IPS DF 6.9 (cell line): Measurements from ENCODE around the gene NEAT1.
A peak's percentile ranks its signal among the peaks of the same experiment; 100 is the strongest.

ENCODE experiments used
- DNase-seq: peaks from one replicate; pipeline ENCODE4 v3.0.0-alpha.2; 2013; ENCODE audit warnings: low read depth, low spot score
- H3K27ac ChIP-seq: one replicate; pipeline ENCODE4 v1.5.1; 2013; ENCODE audit warnings: low read length, control low read depth
- H3K27me3 ChIP-seq: 2 replicates; pipeline ENCODE4 v1.6.1; 2013; ENCODE audit warnings: mild to moderate bottlenecking, low read length; ENCODE audit not compliant: control insufficient read depth, insufficient read depth
- H3K36me3 ChIP-seq: 2 replicates; pipeline ENCODE4 v1.6.1; 2013; ENCODE audit warnings: low read length; ENCODE audit not compliant: control insufficient read depth, insufficient read depth
- H3K4me1 ChIP-seq: 2 replicates; pipeline ENCODE4 v1.6.1; 2013; ENCODE audit warnings: low read length; ENCODE audit not compliant: control insufficient read depth, insufficient read depth
- H3K4me3 ChIP-seq: 2 replicates; pipeline ENCODE4 v1.5.1; 2013; ENCODE audit warnings: mild to moderate bottlenecking, low read length
- H3K9me3 ChIP-seq: 2 replicates; pipeline ENCODE4 v1.6.1; 2013; ENCODE audit warnings: low read length, inconsistent platforms; ENCODE audit not compliant: control insufficient read depth, insufficient read depth
- WGBS: extraction: QIAGEN DNeasy Blood & Tissue Kit; methylation state at CpG from one replicate; pipeline ENCODE4 v1.1.7; 2013; ENCODE audit warnings: mixed read lengths, missing lambda C conversion rate; ENCODE audit not compliant: insufficient read length, insufficient coverage; 5-methylcytosine and 5-hydroxymethylcytosine counted together

Gene NEAT1

GRCh38 chr11:65422633-65423515 is at the start of gene NEAT1:
NEAT1 (plus strand) TSS chr11:65422798.
- Histone ChIP-seq H3K36me3 (no peaks in the 10 kb centered on the region), H3K27me3 (no peaks in the 10 kb centered on the region), H3K4me3 (peak within 1 kb of the TSS; percentile 39; the same call in 1 of the 2 replicates), H3K4me1 (peaks cover 26% of the 10 kb centered on the region), H3K27ac (no peak within 1 kb of the TSS), H3K9me3 (no peaks in the 10 kb centered on the region)
- no CpG with 5 or more reads among the region's 40 CpGs for WGBS
- DNase-seq = no peak

- Histone ChIP-seq H3K9me3 (no peaks in the 10 kb centered on the region), H3K4me3 (no peak overlapping the region), H3K27ac (no peak overlapping the region), H3K27me3 (no peaks in the 10 kb centered on the region), H3K36me3 (no peaks in the 10 kb centered on the region), H3K4me1 (no peaks in the 10 kb centered on the region)
- DNase-seq = no peak
- WGBS = no CpG with 5 or more reads among the region's 14 CpGs
These were observed 48.6 kb upstream of the NEAT1 start for GRCh38 chr11:65373839-65374580.

GRCh38 chr11:65375012-65375411 is 47.6 kb upstream of the NEAT1 start:
- DNase-seq = no peak
- no peak overlapping the region for H3K4me3 ChIP-seq
- no peaks in the 10 kb centered on the region for H3K27me3 ChIP-seq
- no peaks in the 10 kb centered on the region for H3K9me3 ChIP-seq
- no peaks in the 10 kb centered on the region for H3K36me3 ChIP-seq
- no peaks in the 10 kb centered on the region for H3K4me1 ChIP-seq
- no peak overlapping the region for H3K27ac ChIP-seq
- WGBS = no CpG with 5 or more reads among the region's 8 CpGs

- H3K27ac ChIP-seq = no peak overlapping the region
- H3K27me3 ChIP-seq = no peaks in the 10 kb centered on the region
- DNase-seq = no peak
- no peaks in the 10 kb centered on the region for H3K4me1 ChIP-seq
- no peaks in the 10 kb centered on the region for H3K36me3 ChIP-seq
- WGBS = no CpG with 5 or more reads among the region's 16 CpGs
- no peaks in the 10 kb centered on the region for H3K9me3 ChIP-seq
- H3K4me3 ChIP-seq = no peak overlapping the region
These were observed 46.4 kb upstream of the NEAT1 start for GRCh38 chr11:65376138-65376713.

- Histone ChIP-seq H3K27me3 (no peaks in the 10 kb centered on the region), H3K4me3 (no peak overlapping the region), H3K9me3 (no peaks in the 10 kb centered on the region), H3K36me3 (no peaks in the 10 kb centered on the region), H3K27ac (no peak overlapping the region), H3K4me1 (peaks cover 1% of the 10 kb centered on the region; the same call in 1 of the 2 replicates)
- DNase-seq = no peak
- no CpG with 5 or more reads among the region's 8 CpGs for WGBS
These were observed 45.6 kb upstream of the NEAT1 start for GRCh38 chr11:65377036-65377435.

GRCh38 chr11:65377777-65378176 is 44.8 kb upstream of the NEAT1 start:
- no peak overlapping the region for H3K27ac ChIP-seq
- WGBS = no CpG with 5 or more reads among the region's 8 CpGs
- peaks cover 5% of the 10 kb centered on the region; the same call in 1 of the 2 replicates for H3K4me1 ChIP-seq
- H3K27me3 ChIP-seq = no peaks in the 10 kb centered on the region
- no peaks in the 10 kb centered on the region for H3K9me3 ChIP-seq
- H3K36me3 ChIP-seq = no peaks in the 10 kb centered on the region
- DNase-seq = no peak
- no peak overlapping the region for H3K4me3 ChIP-seq

- no CpG with 5 or more reads among the region's 19 CpGs for WGBS
- Histone ChIP-seq H3K27me3 (no peaks in the 10 kb centered on the region), H3K27ac (no peak overlapping the region), H3K9me3 (no peaks in the 10 kb centered on the region), H3K4me1 (peaks cover 5% of the 10 kb centered on the region; the same call in 1 of the 2 replicates), H3K36me3 (no peaks in the 10 kb centered on the region), H3K4me3 (no peak overlapping the region)
- no peak for DNase-seq
These were observed 44.2 kb upstream of the NEAT1 start for GRCh38 chr11:65378208-65378927.

GRCh38 chr11:65378928-65379638 is 43.5 kb upstream of the NEAT1 start:
- WGBS = no CpG with 5 or more reads among the region's 14 CpGs
- H3K9me3 ChIP-seq = no peaks in the 10 kb centered on the region
- H3K27me3 ChIP-seq = no peaks in the 10 kb centered on the region
- H3K4me3 ChIP-seq = no peak overlapping the region
- H3K36me3 ChIP-seq = no peaks in the 10 kb centered on the region
- peaks cover 5% of the 10 kb centered on the region; the same call in 1 of the 2 replicates for H3K4me1 ChIP-seq
- no peak for DNase-seq
- no peak overlapping the region for H3K27ac ChIP-seq

- no CpG with 5 or more reads among the region's 13 CpGs for WGBS
- H3K4me3 ChIP-seq = no peak overlapping the region
- no peaks in the 10 kb centered on the region for H3K36me3 ChIP-seq
- H3K27me3 ChIP-seq = no peaks in the 10 kb centered on the region
- H3K27ac ChIP-seq = no peak overlapping the region
- H3K9me3 ChIP-seq = no peaks in the 10 kb centered on the region
- DNase-seq = no peak
- H3K4me1 ChIP-seq = peaks cover 5% of the 10 kb centered on the region; the same call in 1 of the 2 replicates
These were observed 42.7 kb upstream of the NEAT1 start for GRCh38 chr11:65379698-65380459.
